Measurements from ENCODE around the gene CARD6. TPM values are rescaled to one million over a fixed set of nuclear protein-coding genes. Genes with fewer than 3 reads are reported as not detected.

CARD6 gene
- total RNA-seq, 1 donor from 2014 or later: not detected

GRCh38 chr5:40827188-40827977 lies 13.8 kb upstream of the CARD6 start:
- Mint-ChIP-seq H3K36me3 (peaks cover 55% of the 10 kb centered on the region), H3K4me3 (no peak overlapping the region), H3K27me3 (ENCODE audit: insufficient read depth, low read depth) (peaks cover 2% of the 10 kb centered on the region), H3K4me1 (peaks cover 8% of the 10 kb centered on the region), H3K27ac (no peak overlapping the region), H3K9me3 (no peaks in the 10 kb centered on the region)
- no peak overlapping the region for H3K9ac ChIP-seq
- peaks cover 39% of the 10 kb centered on the region for H3K36me3 ChIP-seq
- peaks cover 1% of the 10 kb centered on the region for H3K4me1 ChIP-seq
- H3F3A ChIP-seq (ENCODE audit: low read depth): peaks cover 89% of the 10 kb centered on the region
- H2AFZ ChIP-seq (replicated peaks): no peak overlapping the region
- TF ChIP-seq EZH2 (IDR thresholded peaks at IDR 0.05) (no peak), CTCF (IDR thresholded peaks at IDR 0.05) (no peak), EZH2phosphoT487 (IDR thresholded peaks at IDR 0.05) (no peak)
- H3K4me3 ChIP-seq: no peak overlapping the region
- H4K20me1 ChIP-seq (ENCODE audit: low read depth): peaks cover 78% of the 10 kb centered on the region
- H3K9me3 ChIP-seq (ENCODE audit: low read depth): no peaks in the 10 kb centered on the region
- H3K27ac ChIP-seq: peak overlapping the region; percentile 25
- no peaks in the 10 kb centered on the region for H3K27me3 ChIP-seq
- H3K4me2 ChIP-seq: no peak overlapping the region
- DNase-seq (ENCODE audit: low spot score): no peak
- peaks cover 47% of the 10 kb centered on the region for H3K79me2 ChIP-seq (ENCODE audit: low read depth)

GRCh38 chr5:40828021-40828631 lies 13.0 kb upstream of the CARD6 start:
- peaks cover 60% of the 10 kb centered on the region for H3K36me3 Mint-ChIP-seq
- peaks cover 14% of the 10 kb centered on the region for H3K4me1 Mint-ChIP-seq
- H3K27me3 Mint-ChIP-seq (ENCODE audit: insufficient read depth, low read depth): no peaks in the 10 kb centered on the region
- H3K27ac Mint-ChIP-seq: no peak overlapping the region
- no peak for TF ChIP-seq EZH2phosphoT487 (IDR thresholded peaks at IDR 0.05)
- H3K36me3 ChIP-seq: peaks cover 47% of the 10 kb centered on the region
- H3K4me2 ChIP-seq: peak overlapping the region; percentile 12
- peaks cover 96% of the 10 kb centered on the region for H3F3A ChIP-seq (ENCODE audit: low read depth)
- no peaks in the 10 kb centered on the region for H3K9me3 Mint-ChIP-seq
- no peaks in the 10 kb centered on the region for H3K27me3 ChIP-seq
- H3K9me3 ChIP-seq (ENCODE audit: low read depth): no peaks in the 10 kb centered on the region
- DNase-seq (ENCODE audit: low spot score): no peak
- H2AFZ ChIP-seq (replicated peaks): no peak overlapping the region
- peaks cover 8% of the 10 kb centered on the region for H3K4me1 ChIP-seq
- H3K79me2 ChIP-seq (ENCODE audit: low read depth): peaks cover 54% of the 10 kb centered on the region
- H4K20me1 ChIP-seq (ENCODE audit: low read depth): peaks cover 85% of the 10 kb centered on the region
- no peak overlapping the region for H3K4me3 ChIP-seq
- peak overlapping the region; percentile 25 for H3K27ac ChIP-seq
- H3K4me3 Mint-ChIP-seq: no peak overlapping the region
- H3K9ac ChIP-seq: no peak overlapping the region

- H4K20me1 ChIP-seq (ENCODE audit: low read depth): peaks cover 94% of the 10 kb centered on the region
- H3K4me1 Mint-ChIP-seq: peaks cover 23% of the 10 kb centered on the region
Measured at GRCh38 chr5:40828690-40829661, 12.2 kb upstream of the CARD6 start.

More at GRCh38 chr5:40828690-40829661, 12.2 kb upstream of the CARD6 start:
- H3K36me3 Mint-ChIP-seq: peaks cover 63% of the 10 kb centered on the region
- H3K4me2 ChIP-seq: no peak overlapping the region
- no peak overlapping the region for H3K4me3 Mint-ChIP-seq
- H3F3A ChIP-seq (ENCODE audit: low read depth): peaks cover 98% of the 10 kb centered on the region
- H2AFZ ChIP-seq (replicated peaks): no peak overlapping the region
- H3K9me3 Mint-ChIP-seq: no peaks in the 10 kb centered on the region
- H3K9ac ChIP-seq: no peak overlapping the region
- H3K79me2 ChIP-seq (ENCODE audit: low read depth): peaks cover 63% of the 10 kb centered on the region
- H3K4me3 ChIP-seq: no peak overlapping the region
- peaks cover 55% of the 10 kb centered on the region for H3K36me3 ChIP-seq
- no peak overlapping the region for H3K27ac Mint-ChIP-seq
- H3K27me3 Mint-ChIP-seq (ENCODE audit: insufficient read depth, low read depth): no peaks in the 10 kb centered on the region
- H3K27me3 ChIP-seq: no peaks in the 10 kb centered on the region
- DNase-seq (ENCODE audit: low spot score): no peak
- no peaks in the 10 kb centered on the region for H3K9me3 ChIP-seq (ENCODE audit: low read depth)
- peaks cover 16% of the 10 kb centered on the region for H3K4me1 ChIP-seq
- H3K27ac ChIP-seq: no peak overlapping the region
- TF ChIP-seq EZH2 (IDR thresholded peaks at IDR 0.05): no peak
- no peak for TF ChIP-seq CTCF (IDR thresholded peaks at IDR 0.05)
- TF ChIP-seq EZH2phosphoT487 (IDR thresholded peaks at IDR 0.05): no peak
